ENCODE results near the gene APOE.
"Not testable (repeated sequence)": the region's sequence is repeated elsewhere in the genome, so short reads cannot be mapped to it uniquely, and the experiment has no call there.

Gene APOE

DNA sequence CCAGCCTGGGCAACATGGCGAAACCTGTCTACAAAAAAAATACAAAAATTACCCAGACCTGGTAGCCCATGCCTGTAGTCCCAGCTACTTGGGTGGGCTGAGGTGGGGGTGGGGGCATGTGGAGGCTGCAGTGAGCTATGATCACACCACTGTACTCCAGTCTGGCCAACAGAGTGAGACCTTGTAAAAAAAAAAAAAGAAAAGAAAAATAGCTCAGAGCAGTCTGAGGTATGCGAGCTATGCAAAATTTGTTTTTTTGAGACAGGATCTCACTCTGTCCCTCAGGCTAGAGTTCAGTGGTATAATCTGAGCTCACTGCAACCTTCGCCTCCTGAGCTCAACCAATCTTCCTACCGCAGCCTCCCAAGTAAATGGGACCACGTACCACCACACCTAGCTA, 21.7 kb upstream of the APOE start:
- no peak for DNase-seq

DNA sequence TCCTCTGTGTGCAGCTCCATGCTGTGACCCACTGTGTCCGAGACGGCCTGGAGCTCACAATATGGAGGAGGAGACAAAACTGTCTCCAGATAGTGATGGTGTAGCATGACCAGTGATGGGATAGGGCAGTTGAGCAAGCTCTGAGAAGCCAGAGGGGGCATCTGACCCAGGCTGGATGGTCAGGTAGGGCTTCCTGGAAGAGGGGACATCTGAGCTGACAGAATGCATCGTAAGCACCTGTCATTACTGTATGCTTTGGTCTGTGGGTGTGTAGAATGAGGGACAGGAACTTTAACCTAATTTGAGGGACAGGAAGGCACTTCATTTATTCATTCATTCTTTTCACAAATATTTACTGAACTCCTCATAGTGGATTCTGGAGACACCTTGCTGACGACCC, 21.0 kb upstream of the APOE start:
- DNase-seq = no peak

GRCh38 chr19:44886141-44886540, 19.5 kb upstream of the APOE start:
- DNase-seq = no peak

- DNase-seq = no peak
These were observed 17.9 kb upstream of the APOE start for GRCh38 chr19:44887648-44888047.

GRCh38 chr19:44888335-44888734, 17.3 kb upstream of the APOE start:
- DNase-seq = not testable (repeated sequence)

GRCh38 chr19:44889830-44890365, 15.7 kb upstream of the APOE start:
- no peak for DNase-seq

DNA sequence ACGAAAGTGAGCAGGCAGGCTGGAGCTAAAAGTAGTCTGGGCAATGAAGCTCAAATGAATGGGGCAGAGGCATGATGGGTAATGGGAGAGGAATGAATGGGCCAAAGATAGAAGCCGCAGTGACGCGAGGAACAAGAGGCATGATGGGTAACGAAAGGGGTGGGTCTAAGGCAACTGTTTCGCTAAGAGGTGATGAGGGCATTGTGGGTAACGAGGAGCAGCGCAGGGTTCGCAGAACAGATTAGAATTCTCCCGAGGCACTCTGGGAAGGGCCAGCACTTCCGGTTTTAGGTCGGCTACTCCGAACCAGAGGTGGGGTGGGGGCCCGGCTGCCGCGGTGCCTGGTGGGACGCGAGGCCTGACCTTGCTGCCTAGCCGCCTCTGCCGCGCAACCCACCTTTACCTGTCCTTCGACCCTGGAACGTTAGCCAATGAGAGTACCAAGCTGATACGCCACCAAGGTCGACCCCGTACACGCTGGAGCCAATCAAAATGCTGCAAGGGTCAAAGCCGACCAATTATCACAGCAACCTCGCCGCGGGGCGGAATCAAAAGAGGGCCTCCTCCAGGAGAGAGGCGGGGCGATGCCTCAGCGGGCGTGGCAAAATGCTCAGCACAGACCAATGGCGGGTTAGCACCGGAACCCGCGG, 15.1 kb upstream of the APOE start:
- DNase-seq = peak; percentile 93 to 100 (median 100)

- DNase-seq = peak in 6 of 56 donors; percentile 15 to 100 (median 100)
These were observed 14.3 kb upstream of the APOE start, which contains the start of gene TOMM40 for GRCh38 chr19:44891016-44891882. Gene TOMM40 (plus strand): TSS chr19:44891254. CDS start chr19:44891416, 162 bp downstream.

DNA sequence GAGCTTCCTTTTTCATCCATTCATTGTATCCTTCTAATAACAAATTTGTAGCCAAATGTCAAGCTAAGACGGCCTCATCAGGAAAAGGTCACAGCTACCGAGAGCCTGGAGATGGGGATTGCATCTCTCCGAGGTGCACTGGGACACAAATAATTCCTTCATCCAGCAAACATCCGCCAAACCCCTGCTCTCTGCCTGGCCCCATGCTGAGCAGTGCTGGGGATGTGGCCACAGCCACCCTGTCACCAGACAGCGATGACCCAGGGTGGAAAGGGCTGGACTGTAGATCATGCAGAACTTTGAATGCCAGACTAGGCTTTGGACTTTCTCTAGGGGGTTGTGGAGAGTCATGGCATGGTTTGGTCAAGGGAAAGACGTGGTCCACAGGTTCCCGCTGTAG, 12.7 kb upstream of the APOE start:
- DNase-seq = no peak

- DNase-seq = no peak
These were observed 12.1 kb upstream of the APOE start for GRCh38 chr19:44893332-44894051.

DNA sequence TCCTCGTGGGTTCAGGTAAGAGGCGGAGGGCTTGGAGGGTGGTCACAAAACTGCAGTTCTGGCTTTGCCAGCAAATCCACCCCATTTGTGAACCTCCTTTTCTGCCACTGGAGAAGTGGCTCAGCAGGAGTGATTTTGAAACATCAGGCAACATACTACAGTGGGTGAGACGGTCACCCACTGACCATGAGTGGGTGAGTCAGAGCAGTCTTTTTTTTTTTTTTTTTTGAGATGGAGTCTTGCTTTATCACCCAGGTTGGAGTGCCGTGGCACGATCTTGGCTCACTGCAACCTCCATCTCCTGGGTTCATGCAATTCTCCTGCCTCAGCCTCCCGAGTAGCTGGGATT, 11.6 kb upstream of the APOE start:
- DNase-seq = no peak

DNA sequence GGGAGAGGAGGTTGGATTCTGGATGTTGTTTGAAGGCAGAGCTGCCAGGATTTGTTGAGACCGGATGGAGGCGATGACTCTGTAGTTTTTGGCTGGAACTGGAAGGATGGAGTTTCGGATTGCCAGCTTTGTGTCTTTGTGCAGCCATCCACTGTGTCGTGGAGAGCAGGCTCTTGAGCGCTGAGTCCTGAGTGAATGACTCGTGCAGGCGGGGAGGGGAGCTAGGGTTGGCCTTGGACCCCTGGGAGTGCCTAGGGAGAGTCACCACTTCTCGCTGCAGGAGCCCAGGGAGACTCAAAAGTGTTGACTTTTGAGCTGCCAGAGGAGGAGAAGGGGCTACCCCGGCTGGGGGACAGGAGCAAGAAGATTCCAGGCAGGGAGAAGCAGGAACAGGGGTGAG, 10.7 kb upstream of the APOE start:
- DNase-seq = no peak

DNA sequence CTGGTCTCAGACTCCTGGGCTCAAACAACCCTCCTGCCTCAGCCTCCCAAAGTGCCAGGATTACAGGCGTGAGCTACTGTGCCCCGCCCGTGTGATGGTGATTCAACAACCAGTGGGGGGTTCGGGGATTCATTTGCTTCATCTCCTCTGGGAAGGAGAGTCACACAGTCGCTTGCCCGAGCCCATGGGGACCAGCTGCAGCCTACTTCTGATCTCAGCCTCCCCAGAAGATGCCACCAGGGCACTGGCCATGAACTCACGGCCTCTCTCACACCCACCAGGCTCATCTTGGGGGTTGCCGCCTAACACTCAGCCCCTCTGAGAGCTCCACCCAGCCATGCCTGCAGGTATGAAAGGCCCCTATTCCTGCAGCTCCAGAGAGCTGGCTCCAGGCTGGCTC, 7.8 kb upstream of the APOE start:
- DNase-seq = no peak

- no peak for DNase-seq
These were observed 5.0 kb upstream of the APOE start for GRCh38 chr19:44900328-44901244.

GRCh38 chr19:44903216-44903601, 2.4 kb upstream of the APOE start:
- DNase-seq = no peak

- DNase-seq = peak in 49 of 56 donors; percentile 11 to 83 (median 52)
These were observed 1.8 kb upstream of the APOE start for GRCh38 chr19:44903602-44904425.

DNA sequence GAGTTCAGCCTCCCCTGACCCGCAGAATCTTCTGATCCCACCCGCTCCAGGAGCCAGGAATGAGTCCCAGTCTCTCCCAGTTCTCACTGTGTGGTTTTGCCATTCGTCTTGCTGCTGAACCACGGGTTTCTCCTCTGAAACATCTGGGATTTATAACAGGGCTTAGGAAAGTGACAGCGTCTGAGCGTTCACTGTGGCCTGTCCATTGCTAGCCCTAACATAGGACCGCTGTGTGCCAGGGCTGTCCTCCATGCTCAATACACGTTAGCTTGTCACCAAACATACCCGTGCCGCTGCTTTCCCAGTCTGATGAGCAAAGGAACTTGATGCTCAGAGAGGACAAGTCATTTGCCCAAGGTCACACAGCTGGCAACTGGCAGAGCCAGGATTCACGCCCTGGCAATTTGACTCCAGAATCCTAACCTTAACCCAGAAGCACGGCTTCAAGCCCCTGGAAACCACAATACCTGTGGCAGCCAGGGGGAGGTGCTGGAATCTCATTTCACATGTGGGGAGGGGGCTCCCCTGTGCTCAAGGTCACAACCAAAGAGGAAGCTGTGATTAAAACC, 1.1 kb upstream of the APOE start:
- no peak for DNase-seq

- DNase-seq = no peak
These were observed 2.0 kb downstream of the APOE start for GRCh38 chr19:44907613-44908012.

DNA sequence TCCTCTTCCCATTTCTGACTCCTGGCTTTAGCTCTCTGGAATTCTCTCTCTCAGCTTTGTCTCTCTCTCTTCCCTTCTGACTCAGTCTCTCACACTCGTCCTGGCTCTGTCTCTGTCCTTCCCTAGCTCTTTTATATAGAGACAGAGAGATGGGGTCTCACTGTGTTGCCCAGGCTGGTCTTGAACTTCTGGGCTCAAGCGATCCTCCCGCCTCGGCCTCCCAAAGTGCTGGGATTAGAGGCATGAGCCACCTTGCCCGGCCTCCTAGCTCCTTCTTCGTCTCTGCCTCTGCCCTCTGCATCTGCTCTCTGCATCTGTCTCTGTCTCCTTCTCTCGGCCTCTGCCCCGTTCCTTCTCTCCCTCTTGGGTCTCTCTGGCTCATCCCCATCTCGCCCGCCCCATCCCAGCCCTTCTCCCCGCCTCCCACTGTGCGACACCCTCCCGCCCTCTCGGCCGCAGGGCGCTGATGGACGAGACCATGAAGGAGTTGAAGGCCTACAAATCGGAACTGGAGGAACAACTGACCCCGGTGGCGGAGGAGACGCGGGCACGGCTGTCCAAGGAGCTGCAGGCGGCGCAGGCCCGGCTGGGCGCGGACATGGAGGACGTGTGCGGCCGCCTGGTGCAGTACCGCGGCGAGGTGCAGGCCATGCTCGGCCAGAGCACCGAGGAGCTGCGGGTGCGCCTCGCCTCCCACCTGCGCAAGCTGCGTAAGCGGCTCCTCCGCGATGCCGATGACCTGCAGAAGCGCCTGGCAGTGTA, 2.7 kb downstream of the APOE start:
- DNase-seq = no peak
